GM21390 (cell line): Measurements from ENCODE around the gene MLH3.
"Not testable (repeated sequence)": the region's sequence is repeated elsewhere in the genome, so short reads cannot be mapped to it uniquely, and the experiment has no call there.

Experiments used
- ATAC-seq: cut with Tn5 transposase; IDR thresholded peaks from one replicate; pipeline ENCODE4 v1.9.1; 2021; ENCODE audit not compliant: unreplicated experiment

Gene MLH3

GRCh38 chr14:75030147-75030546 is 21.1 kb downstream of the MLH3 start:
- ATAC-seq, result no peak

GRCh38 chr14:75025876-75026275 is 25.4 kb downstream of the MLH3 start:
- ATAC-seq, result no peak

- no peak for ATAC-seq
Measured at GRCh38 chr14:75025082-75025481, 26.2 kb downstream of the MLH3 start.

GRCh38 chr14:75023108-75023507 is 28.2 kb downstream of the MLH3 start:
- no peak for ATAC-seq

- no peak for ATAC-seq
Measured at GRCh38 chr14:75022655-75023054, 28.6 kb downstream of the MLH3 start.

- ATAC-seq, result no peak
Measured at GRCh38 chr14:75018694-75019093, 32.6 kb downstream of the MLH3 start.

GRCh38 chr14:75016815-75017214 is 34.5 kb downstream of the MLH3 start:
- no peak for ATAC-seq

- ATAC-seq, result no peak
Measured at GRCh38 chr14:75015496-75015895, 35.8 kb downstream of the MLH3 start.

GRCh38 chr14:75013290-75013689 is 38.0 kb downstream of the MLH3 start:
- no peak for ATAC-seq

- ATAC-seq, result no peak
Measured at GRCh38 chr14:75011356-75011994, 39.8 kb downstream of the MLH3 start.

GRCh38 chr14:75010472-75011093 is 40.7 kb downstream of the MLH3 start:
- ATAC-seq, result no peak

- no peak for ATAC-seq
Measured at GRCh38 chr14:75009176-75009575, 42.1 kb downstream of the MLH3 start.

GRCh38 chr14:75005357-75005756 is 45.9 kb downstream of the MLH3 start:
- no peak for ATAC-seq

GRCh38 chr14:75003250-75004027 is 47.8 kb downstream of the MLH3 start:
- ATAC-seq, result no peak

GRCh38 chr14:75002392-75003249 is 48.6 kb downstream of the MLH3 start, which contains the start of gene EIF2B2:
EIF2B2 (plus strand) TSS chr14:75002921; CDS start chr14:75002991, 70 bp downstream.
- ATAC-seq, result peak; percentile 97

GRCh38 chr14:75001899-75002298 is 49.4 kb downstream of the MLH3 start:
- ATAC-seq, result no peak

GRCh38 chr14:75001261-75001660 is 50.0 kb downstream of the MLH3 start:
- no peak for ATAC-seq

GRCh38 chr14:74995781-74996180 is 55.5 kb downstream of the MLH3 start:
- not testable (repeated sequence) for ATAC-seq

GRCh38 chr14:74994182-74994581 is 57.1 kb downstream of the MLH3 start:
- not testable (repeated sequence) for ATAC-seq

- ATAC-seq, result no peak
Measured at GRCh38 chr14:74988993-74989392, 62.3 kb downstream of the MLH3 start.

- no peak for ATAC-seq
Measured at GRCh38 chr14:74988131-74988530, 63.1 kb downstream of the MLH3 start.
